Liver (tissue), 9 donors: Measurements from ENCODE around the gene MTM1. TPM values are rescaled to one million over a fixed set of nuclear protein-coding genes. Genes with fewer than 3 reads are reported as not detected.

Experiments used
- DNase-seq: peaks from one replicate; pipeline ENCODE4 v3.0.0-alpha.2; 2017; ENCODE audit warnings: low spot score
- H3K27ac ChIP-seq, 2 donors: one replicate each; pipeline ENCODE4 v1.7.0; 2013; ENCODE audit warnings: inconsistent platforms in 2 of 2, low read length in 2 of 2, control low read depth in 1 of 2, low read depth in 1 of 2, mild to moderate bottlenecking in 1 of 2
- H3K27me3 ChIP-seq, 4 donors: one replicate each; pipeline versions ENCODE4 v1.6.1 to v1.7.0; 2013; ENCODE audit warnings: low read length in 3 of 4, inconsistent platforms in 1 of 4, mild to moderate bottlenecking in 1 of 4, moderate library complexity in 1 of 4; ENCODE audit not compliant: control insufficient read depth in 4 of 4, insufficient read depth in 4 of 4
- H3K36me3 ChIP-seq, 4 donors: one replicate each; pipeline versions ENCODE4 v1.6.1 to v1.7.0; 2013; ENCODE audit warnings: low read length in 3 of 4, mild to moderate bottlenecking in 3 of 4, low read depth in 1 of 4, moderate library complexity in 1 of 4; ENCODE audit not compliant: control insufficient read depth in 4 of 4, insufficient read depth in 3 of 4
- H3K4me1 ChIP-seq, 4 donors: one replicate each; pipeline versions ENCODE4 v1.6.1 to v1.7.0; 2013; ENCODE audit warnings: low read length in 3 of 4, mild to moderate bottlenecking in 3 of 4, moderate library complexity in 1 of 4; ENCODE audit not compliant: control insufficient read depth in 4 of 4, insufficient read depth in 4 of 4
- H3K4me3 ChIP-seq, 3 donors: one replicate each; pipeline versions ENCODE4 v1.6.1 to v1.7.0; 2013; ENCODE audit warnings: low read length in 3 of 3, control low read depth in 1 of 3, low read depth in 1 of 3, mild to moderate bottlenecking in 1 of 3
- H3K9ac ChIP-seq, 2 donors: one replicate each; pipeline ENCODE4 v1.7.0; 2013; ENCODE audit warnings: low read length in 2 of 2, mild to moderate bottlenecking in 2 of 2, moderate library complexity in 2 of 2, control low read depth in 1 of 2, low read depth in 1 of 2
- H3K9me3 ChIP-seq, 4 donors: one replicate each; pipeline versions ENCODE4 v1.6.1 to v1.7.0; 2013; ENCODE audit warnings: low read length in 3 of 4; ENCODE audit not compliant: control insufficient read depth in 4 of 4
- ATF3 ChIP-seq: IDR thresholded peaks from 2 replicates; pipeline ENCODE4 v1.6.1; 2016; ENCODE audit warnings: antibody characterized with exemption
- CTCF ChIP-seq: fragments of 150-350 bp; IDR thresholded peaks from 2 replicates; pipeline ENCODE4 v1.5.1; 2017; ENCODE audit warnings: improper control_type of control experiment, low read depth, low read length; ENCODE audit not compliant: missing input control
- EGR1 ChIP-seq, 2 donors: IDR thresholded peaks; 2 replicates each; pipeline ENCODE4 v1.6.1; 2016 to 2018; ENCODE audit warnings: antibody characterized with exemption in 2 of 2, low read depth in 2 of 2
- FOXA2 ChIP-seq: IDR thresholded peaks from 2 replicates; pipeline ENCODE4 v1.6.1; 2016; ENCODE audit warnings: antibody characterized with exemption
- GABPA ChIP-seq, 2 donors: IDR thresholded peaks in 1 of 2; conservative IDR thresholded peaks in 1 of 2; 2 replicates each; pipeline ENCODE4 v1.6.1; 2016; ENCODE audit warnings: antibody characterized with exemption in 2 of 2, mild to moderate bottlenecking in 1 of 2, moderate library complexity in 1 of 2
- HNF4A ChIP-seq, 2 donors: conservative IDR thresholded peaks; 2 replicates each; pipeline ENCODE4 v1.6.1; 2016; ENCODE audit warnings: antibody characterized with exemption in 2 of 2, mild to moderate bottlenecking in 2 of 2
- HNF4G ChIP-seq: IDR thresholded peaks from 2 replicates; pipeline ENCODE4 v1.6.1; 2016; ENCODE audit warnings: antibody characterized with exemption
- JUND ChIP-seq, 2 donors: IDR thresholded peaks; 2 replicates each; pipeline ENCODE4 v1.6.1; 2016; ENCODE audit warnings: antibody characterized with exemption in 2 of 2
- MAX ChIP-seq: IDR thresholded peaks from 2 replicates; pipeline ENCODE4 v1.6.1; 2016; ENCODE audit warnings: antibody characterized with exemption
- NR2F2 ChIP-seq: IDR thresholded peaks from 2 replicates; pipeline ENCODE4 v1.6.1; 2016; ENCODE audit warnings: antibody characterized with exemption
- RAD21 ChIP-seq, 2 donors: IDR thresholded peaks; 2 replicates each; pipeline ENCODE4 v1.6.1; 2016; ENCODE audit warnings: antibody characterized with exemption in 2 of 2, mild to moderate bottlenecking in 2 of 2
- REST ChIP-seq: IDR thresholded peaks from 2 replicates; pipeline ENCODE4 v1.6.1; 2016; ENCODE audit warnings: antibody characterized with exemption, mild to moderate bottlenecking
- SP1 ChIP-seq: IDR thresholded peaks from 2 replicates; pipeline ENCODE4 v1.6.1; 2018; ENCODE audit warnings: antibody characterized with exemption, mild to moderate bottlenecking
- TAF1 ChIP-seq: conservative IDR thresholded peaks from 2 replicates; pipeline ENCODE4 v1.6.1; 2016; ENCODE audit warnings: antibody characterized with exemption, mild to moderate bottlenecking
- YY1 ChIP-seq: IDR thresholded peaks from 2 replicates; pipeline ENCODE4 v1.6.1; 2016; ENCODE audit warnings: antibody characterized with exemption, mild to moderate bottlenecking
- ZBTB33 ChIP-seq: IDR thresholded peaks from 2 replicates; pipeline ENCODE4 v1.6.1; 2016; ENCODE audit warnings: antibody characterized with exemption
- WGBS: extraction: QIAGEN DNeasy Blood & Tissue Kit; methylation state at CpG from one replicate; pipeline ENCODE4 v1.1.7; 2013; 5-methylcytosine and 5-hydroxymethylcytosine counted together
- polyA plus RNA-seq, 2 donors: library from polyadenylated mRNA; stranded (reverse) in 1 of 2; unstranded in 1 of 2; fragments of 200-250 nt in 1 of 2; fragments of >200 nt in 1 of 2; fragmentation: Nextera tagmentation in 1 of 2; extraction: Ambion mirVana in 1 of 2; gene quantifications; one replicate each; pipeline versions ENCODE4 v1.2.1 to v1.2.3, GENCODE V29; 2013 to 2015
- total RNA-seq, 2 donors: library from RNA; depleted of rRNA; stranded (reverse); fragments of >200 nt; gene quantifications; one replicate each; pipeline ENCODE4 v1.2.3, GENCODE V29; 2014
- donor health status: healthy.
- donor health status: healthy.
- donor health status: healthy.
- donor health status: healthy.
- donor health status: healthy.

Gene MTM1
- total and polyA plus RNA-seq, 4 donors, result 5.9 to 21.2 (median 11.4) TPM

GRCh38 chrX:150616863-150617198, 48.4 kb downstream of the MTM1 start (continued):
- TF ChIP-seq ZBTB33, result no peak
- no peak for TF ChIP-seq FOXA2
- TF ChIP-seq MAX, result no peak
- no peak for TF ChIP-seq NR2F2
- TF ChIP-seq HNF4G, result no peak
- no peak for TF ChIP-seq HNF4A (conservative IDR thresholded peaks at IDR 0.05)
- TF ChIP-seq YY1, result no peak
- TF ChIP-seq SP1, result no peak
- no peak for TF ChIP-seq JUND (IDR thresholded peaks at IDR 0.05)
- TF ChIP-seq CTCF, result no peak

- WGBS, result 88% methylated on average over 2 of the region's 2 CpGs
- TF ChIP-seq GABPA (IDR thresholded peaks at IDR 0.05 in 1 of 2, conservative IDR thresholded peaks at IDR 0.05 in 1 of 2) (no peak), REST (no peak), RAD21 (IDR thresholded peaks at IDR 0.05) (no peak), SP1 (no peak), FOXA2 (no peak), ATF3 (no peak), NR2F2 (no peak), YY1 (no peak), JUND (IDR thresholded peaks at IDR 0.05) (no peak), HNF4G (no peak), ZBTB33 (no peak), CTCF (no peak), MAX (no peak), EGR1 (IDR thresholded peaks at IDR 0.05; ENCODE audit: low read depth in 2 of 2) (no peak), TAF1 (no peak)
- no peak overlapping the region for H3K4me3 ChIP-seq
- H3K9me3 ChIP-seq, result no peaks in the 10 kb centered on the region
- no peak overlapping the region for H3K27ac ChIP-seq
- no peaks in the 10 kb centered on the region for H3K27me3 ChIP-seq
- H3K4me1 ChIP-seq, result no peaks in the 10 kb centered on the region
- peaks cover 0 to 22% (median 14%) of the 10 kb centered on the region in 4 donors for H3K36me3 ChIP-seq
- no peak for DNase-seq
- H3K9ac ChIP-seq, result no peak overlapping the region
Measured at GRCh38 chrX:150621652-150622051, 53.2 kb downstream of the MTM1 start.
